HG02943 (cell line): ENCODE measurements around the gene DPY19L3.
A peak's percentile ranks its signal among the peaks of the same experiment; 100 is the strongest.
"Not testable (repeated sequence)": the region's sequence is repeated elsewhere in the genome, so short reads cannot be mapped to it uniquely, and the experiment has no call there.

Experiments used
- ATAC-seq: cut with Tn5 transposase; IDR thresholded peaks from one replicate; pipeline ENCODE4 v1.9.1; 2021; ENCODE audit warnings: mild to moderate bottlenecking, low read depth, moderate library complexity; ENCODE audit not compliant: unreplicated experiment

Gene DPY19L3

GRCh38 chr19:32437096-32437495 is 31.5 kb downstream of the DPY19L3 start:
- no peak for ATAC-seq

GRCh38 chr19:32438751-32439150 is 33.2 kb downstream of the DPY19L3 start:
- no peak for ATAC-seq

GRCh38 chr19:32442650-32443049 is 37.1 kb downstream of the DPY19L3 start:
- no peak for ATAC-seq

- ATAC-seq, result not testable (repeated sequence)
Observed at GRCh38 chr19:32447534-32447933, 42.0 kb downstream of the DPY19L3 start.

GRCh38 chr19:32448026-32448425 is 42.5 kb downstream of the DPY19L3 start:
- ATAC-seq, result no peak

- no peak for ATAC-seq
Observed at GRCh38 chr19:32450217-32450616, 44.6 kb downstream of the DPY19L3 start.

GRCh38 chr19:32453736-32454135 is 48.2 kb downstream of the DPY19L3 start:
- ATAC-seq, result no peak

GRCh38 chr19:32456406-32456805 is 50.8 kb downstream of the DPY19L3 start:
- no peak for ATAC-seq

- ATAC-seq, result no peak
Observed at GRCh38 chr19:32457571-32458158, 52.1 kb downstream of the DPY19L3 start.

- peak; percentile 75 for ATAC-seq
Observed at GRCh38 chr19:32458500-32459123, 53.0 kb downstream of the DPY19L3 start.

GRCh38 chr19:32459204-32459865 is 53.8 kb downstream of the DPY19L3 start:
- ATAC-seq, result no peak

- no peak for ATAC-seq
Observed at GRCh38 chr19:32460476-32460875, 54.9 kb downstream of the DPY19L3 start.

GRCh38 chr19:32464279-32464678 is 58.7 kb downstream of the DPY19L3 start:
- ATAC-seq, result no peak

- no peak for ATAC-seq
Observed at GRCh38 chr19:32465176-32465575, 59.6 kb downstream of the DPY19L3 start.

GRCh38 chr19:32469795-32470194 is 64.2 kb downstream of the DPY19L3 start:
- no peak for ATAC-seq

- ATAC-seq, result no peak
Observed at GRCh38 chr19:32471095-32471494, 65.5 kb downstream of the DPY19L3 start.

GRCh38 chr19:32471811-32472210 is 66.2 kb downstream of the DPY19L3 start:
- no peak for ATAC-seq

- no peak for ATAC-seq
Observed at GRCh38 chr19:32475141-32476031, 69.8 kb downstream of the DPY19L3 start.

GRCh38 chr19:32476032-32476350 is 70.4 kb downstream of the DPY19L3 start:
- no peak for ATAC-seq

GRCh38 chr19:32480321-32480720 is 74.8 kb downstream of the DPY19L3 start:
- ATAC-seq, result no peak

- ATAC-seq, result no peak
Observed at GRCh38 chr19:32483574-32483973, 78.0 kb downstream of the DPY19L3 start.
